ENCODE measurements around the gene CASP2.

DNA sequence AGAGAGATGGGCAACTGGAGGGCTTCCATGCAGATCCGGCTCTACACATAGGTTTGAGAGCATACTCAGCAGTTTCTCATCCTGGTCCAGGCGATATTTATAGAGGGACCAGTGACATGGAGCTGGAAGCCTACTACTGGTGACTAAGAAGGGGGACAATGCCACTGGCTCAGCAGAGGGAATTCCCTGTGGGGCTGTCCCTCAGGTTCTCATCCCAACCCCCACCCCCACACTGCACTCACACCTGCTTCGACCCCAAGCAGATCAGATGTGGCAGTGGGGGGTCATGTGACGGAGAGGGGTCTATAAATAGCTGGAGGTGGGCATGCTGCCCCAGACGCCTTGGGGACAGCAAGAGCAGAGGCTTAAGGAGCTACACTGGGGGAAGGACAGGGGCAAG, 27.6 kb downstream of the CASP2 start, which contains the start of gene CLCN1:
- TF ChIP-seq, protein P1, sequence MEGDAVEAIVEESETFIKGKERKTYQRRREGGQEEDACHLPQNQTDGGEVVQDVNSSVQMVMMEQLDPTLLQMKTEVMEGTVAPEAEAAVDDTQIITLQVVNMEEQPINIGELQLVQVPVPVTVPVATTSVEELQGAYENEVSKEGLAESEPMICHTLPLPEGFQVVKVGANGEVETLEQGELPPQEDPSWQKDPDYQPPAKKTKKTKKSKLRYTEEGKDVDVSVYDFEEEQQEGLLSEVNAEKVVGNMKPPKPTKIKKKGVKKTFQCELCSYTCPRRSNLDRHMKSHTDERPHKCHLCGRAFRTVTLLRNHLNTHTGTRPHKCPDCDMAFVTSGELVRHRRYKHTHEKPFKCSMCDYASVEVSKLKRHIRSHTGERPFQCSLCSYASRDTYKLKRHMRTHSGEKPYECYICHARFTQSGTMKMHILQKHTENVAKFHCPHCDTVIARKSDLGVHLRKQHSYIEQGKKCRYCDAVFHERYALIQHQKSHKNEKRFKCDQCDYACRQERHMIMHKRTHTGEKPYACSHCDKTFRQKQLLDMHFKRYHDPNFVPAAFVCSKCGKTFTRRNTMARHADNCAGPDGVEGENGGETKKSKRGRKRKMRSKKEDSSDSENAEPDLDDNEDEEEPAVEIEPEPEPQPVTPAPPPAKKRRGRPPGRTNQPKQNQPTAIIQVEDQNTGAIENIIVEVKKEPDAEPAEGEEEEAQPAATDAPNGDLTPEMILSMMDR (conservative IDR thresholded peaks at IDR 0.05 in 1 of 2, IDR thresholded peaks at IDR 0.05 in 1 of 2; ENCODE audit: low read depth in 1 of 2, low read length in 2 of 2), result no peak
- no peak for TF ChIP-seq EZH2 (IDR thresholded peaks at IDR 0.05; ENCODE audit: low read length, missing control alignments)

All from fibroblast of lung (primary cell).